DOHH2 (cell line): Measurements from ENCODE around the gene TSNAXIP1.

ENCODE experiments used
- H3F3A ChIP-seq: fragments of 200-600 bp; sonication (generic), shearing (Covaris generic); 2 replicates; pipeline ENCODE4 v1.6.0; 2016; ENCODE audit warnings: antibody characterized with exemption, mild to moderate bottlenecking; ENCODE audit not compliant: control insufficient read depth, insufficient read depth
- H3K27ac ChIP-seq: fragments of 200-600 bp; sonication (generic); 2 replicates; pipeline ENCODE4 v1.5.1; 2014; ENCODE audit warnings: low read depth, mild to moderate bottlenecking, low read length, moderate library complexity
- H3K27me3 ChIP-seq: fragments of 200-600 bp; sonication (generic); 2 replicates; pipeline ENCODE4 v1.6.1; 2014; ENCODE audit warnings: mild to moderate bottlenecking, low read length, mixed read lengths; ENCODE audit not compliant: control insufficient read depth
- H3K36me3 ChIP-seq: fragments of 200-600 bp; sonication (generic); 2 replicates; pipeline ENCODE4 v1.6.1; 2014; ENCODE audit warnings: mild to moderate bottlenecking, low read length, moderate library complexity, mixed read lengths; ENCODE audit not compliant: control insufficient read depth
- H3K4me1 ChIP-seq: fragments of 200-600 bp; sonication (generic); 2 replicates; pipeline ENCODE4 v1.6.1; 2014; ENCODE audit warnings: mild to moderate bottlenecking, low read length, mixed read lengths; ENCODE audit not compliant: control insufficient read depth
- H3K4me2 ChIP-seq: fragments of 200-600 bp; sonication (generic); 2 replicates; pipeline ENCODE4 v1.6.0; 2014; ENCODE audit warnings: mild to moderate bottlenecking, low read length, moderate library complexity
- H3K4me3 ChIP-seq: fragments of 200-600 bp; sonication (generic); 2 replicates; pipeline ENCODE4 v1.5.1; 2014; ENCODE audit warnings: mild to moderate bottlenecking, low read length, mixed read lengths
- H3K79me2 ChIP-seq: fragments of 200-600 bp; sonication (generic); 2 replicates; pipeline ENCODE4 v1.6.1; 2014; ENCODE audit warnings: mild to moderate bottlenecking, low read length, mixed read lengths; ENCODE audit not compliant: control insufficient read depth
- H3K9me2 ChIP-seq: fragments of 200-600 bp; sonication (generic); replicated peaks from 2 replicates; pipeline ENCODE4 v1.6.1; 2014; ENCODE audit warnings: mild to moderate bottlenecking, low read length, mixed read lengths; ENCODE audit not compliant: control insufficient read depth
- H3K9me3 ChIP-seq: fragments of 200-600 bp; sonication (generic); 2 replicates; pipeline ENCODE4 v1.6.1; 2014; ENCODE audit warnings: antibody characterized with exemption, low read length, mixed read lengths; ENCODE audit not compliant: control insufficient read depth, insufficient read depth
- H4K20me1 ChIP-seq: fragments of 200-600 bp; sonication (generic); 2 replicates; pipeline ENCODE4 v1.6.0; 2014; ENCODE audit warnings: low read depth, mild to moderate bottlenecking, antibody characterized with exemption, low read length, moderate library complexity; ENCODE audit not compliant: control insufficient read depth, insufficient read depth
- EZH2phosphoT487 ChIP-seq: fragments of 200-600 bp; sonication (generic); IDR thresholded peaks from 2 replicates; pipeline ENCODE4 v1.6.1; 2017; ENCODE audit warnings: borderline replicate concordance, mild to moderate bottlenecking, antibody characterized with exemption, low read length, moderate library complexity, mixed read lengths
- TF ChIP-seq, protein P1 (sequence below): fragments of 200-600 bp; sonication (generic); IDR thresholded peaks from one replicate; pipeline ENCODE4 v1.5.1; 2014; ENCODE audit warnings: antibody characterized with exemption, mild to moderate bottlenecking, low read depth, low read length; ENCODE audit not compliant: poor library complexity, severe bottlenecking

Gene TSNAXIP1

DNA sequence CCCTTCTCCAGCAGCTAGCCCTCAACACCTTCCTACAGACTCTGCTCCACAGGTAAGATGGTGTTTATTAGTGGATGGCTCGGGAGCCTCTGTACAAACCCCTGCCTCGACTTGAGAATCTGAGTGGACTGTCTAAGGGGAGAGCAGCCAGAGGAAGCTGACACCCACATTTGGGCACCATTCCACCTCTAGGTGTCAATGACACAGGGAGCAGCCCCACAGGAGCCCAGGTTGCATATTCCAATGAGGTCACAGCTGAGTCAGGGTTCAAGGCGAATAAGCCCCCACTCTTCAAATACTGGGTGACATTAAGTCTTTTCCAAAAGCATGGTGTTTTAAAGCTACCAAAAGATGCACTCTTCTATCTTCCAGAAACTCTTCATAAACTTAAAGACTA is 32.2 kb upstream of the TSNAXIP1 start:
- Histone ChIP-seq H3K27ac (no peak overlapping the region), H3K9me3 (no peaks in the 10 kb centered on the region), H4K20me1 (no peaks in the 10 kb centered on the region), H3K27me3 (no peaks in the 10 kb centered on the region), H3K4me1 (no peaks in the 10 kb centered on the region), H3K4me3 (no peak overlapping the region), H3K79me2 (peaks cover 4% of the 10 kb centered on the region; the same call in 1 of the 2 replicates), H3F3A (0 out of 2 replicates have a peak, but pooled peaks cover 3% of the 10 kb centered on the region), H3K4me2 (no peak overlapping the region), H3K36me3 (peaks cover 5% of the 10 kb centered on the region; the same call in 1 of the 2 replicates), H3K9me2 (no peaks in the 10 kb centered on the region)
- no peak for TF ChIP-seq EZH2phosphoT487
- TF ChIP-seq, protein P1, sequence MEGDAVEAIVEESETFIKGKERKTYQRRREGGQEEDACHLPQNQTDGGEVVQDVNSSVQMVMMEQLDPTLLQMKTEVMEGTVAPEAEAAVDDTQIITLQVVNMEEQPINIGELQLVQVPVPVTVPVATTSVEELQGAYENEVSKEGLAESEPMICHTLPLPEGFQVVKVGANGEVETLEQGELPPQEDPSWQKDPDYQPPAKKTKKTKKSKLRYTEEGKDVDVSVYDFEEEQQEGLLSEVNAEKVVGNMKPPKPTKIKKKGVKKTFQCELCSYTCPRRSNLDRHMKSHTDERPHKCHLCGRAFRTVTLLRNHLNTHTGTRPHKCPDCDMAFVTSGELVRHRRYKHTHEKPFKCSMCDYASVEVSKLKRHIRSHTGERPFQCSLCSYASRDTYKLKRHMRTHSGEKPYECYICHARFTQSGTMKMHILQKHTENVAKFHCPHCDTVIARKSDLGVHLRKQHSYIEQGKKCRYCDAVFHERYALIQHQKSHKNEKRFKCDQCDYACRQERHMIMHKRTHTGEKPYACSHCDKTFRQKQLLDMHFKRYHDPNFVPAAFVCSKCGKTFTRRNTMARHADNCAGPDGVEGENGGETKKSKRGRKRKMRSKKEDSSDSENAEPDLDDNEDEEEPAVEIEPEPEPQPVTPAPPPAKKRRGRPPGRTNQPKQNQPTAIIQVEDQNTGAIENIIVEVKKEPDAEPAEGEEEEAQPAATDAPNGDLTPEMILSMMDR, result no peak

DNA sequence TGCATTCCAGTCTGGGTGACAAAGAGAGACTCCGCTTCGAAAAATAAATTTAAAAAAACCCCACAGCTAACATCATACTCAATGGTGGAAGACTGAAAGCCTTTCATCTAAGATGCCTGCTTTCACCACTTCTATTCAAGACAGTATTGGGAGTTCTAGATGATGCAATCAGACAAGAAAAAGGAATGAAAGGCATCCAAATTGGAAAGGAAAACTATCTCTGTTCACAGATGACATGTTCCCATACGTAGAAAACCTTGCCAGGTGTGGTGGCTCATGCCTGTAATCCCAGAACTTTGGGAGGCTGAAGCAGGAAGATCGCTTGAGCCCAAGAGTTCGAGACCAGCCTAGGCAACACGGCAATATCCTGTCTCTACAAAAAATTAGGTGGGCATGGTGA is 31.4 kb upstream of the TSNAXIP1 start:
- Histone ChIP-seq H4K20me1 (no peaks in the 10 kb centered on the region), H3K4me1 (no peaks in the 10 kb centered on the region), H3K4me2 (no peak overlapping the region), H3K4me3 (no peak overlapping the region), H3K27me3 (no peaks in the 10 kb centered on the region), H3K9me3 (no peaks in the 10 kb centered on the region), H3F3A (0 out of 2 replicates have a peak, but pooled peaks cover under 1% of the 10 kb centered on the region), H3K79me2 (peaks cover 4% of the 10 kb centered on the region; the same call in 1 of the 2 replicates), H3K36me3 (peaks cover 4% of the 10 kb centered on the region; the same call in 1 of the 2 replicates), H3K9me2 (no peaks in the 10 kb centered on the region), H3K27ac (no peak overlapping the region)
- TF ChIP-seq, protein P1, result no peak
- no peak for TF ChIP-seq EZH2phosphoT487

DNA sequence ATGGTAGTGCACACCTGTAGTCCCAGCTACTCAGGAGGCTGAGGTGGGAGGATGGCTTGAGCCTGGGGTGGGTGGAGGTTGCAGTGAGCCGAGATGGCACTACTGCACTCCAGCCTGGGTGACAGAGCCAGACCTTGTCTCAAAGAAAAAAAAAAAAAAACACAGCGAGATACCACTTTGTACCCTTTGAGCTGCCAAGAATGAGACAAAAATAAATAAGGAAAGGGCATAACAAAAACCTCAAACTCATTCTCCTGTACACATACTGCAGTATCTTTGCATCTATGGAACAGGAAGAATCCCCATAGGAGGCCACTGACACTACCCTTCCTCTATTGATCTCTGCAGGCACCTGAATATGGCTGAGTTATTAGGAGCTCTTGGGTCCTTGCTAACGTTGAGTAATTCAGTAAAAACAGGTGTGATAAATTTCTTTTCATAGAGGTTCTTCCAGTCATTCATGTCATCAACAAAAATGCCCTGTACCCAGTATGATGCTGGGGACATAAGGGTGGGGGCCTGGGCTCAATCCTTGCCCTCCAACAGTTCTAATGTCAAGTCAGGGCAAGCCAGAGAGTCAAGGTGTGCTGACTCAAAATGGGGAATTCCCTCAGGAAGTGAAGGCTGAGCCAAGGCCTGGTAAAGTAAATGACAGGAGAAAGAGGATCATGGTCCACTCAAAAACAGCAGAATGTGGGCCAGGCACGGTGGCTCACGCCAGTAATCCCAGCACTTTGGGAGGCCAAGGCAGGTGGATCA is 27.3 kb upstream of the TSNAXIP1 start:
- H3K27ac ChIP-seq, result no peak overlapping the region

More for the DNA sequence above, 27.3 kb upstream of the TSNAXIP1 start:
- TF ChIP-seq, protein P1, result no peak
- no peak for TF ChIP-seq EZH2phosphoT487
- no peak overlapping the region for H3K4me2 ChIP-seq
- no peaks in the 10 kb centered on the region for H3K36me3 ChIP-seq
- no peak overlapping the region for H3K4me3 ChIP-seq
- no peaks in the 10 kb centered on the region for H4K20me1 ChIP-seq
- no peaks in the 10 kb centered on the region for H3K4me1 ChIP-seq
- no peaks in the 10 kb centered on the region for H3K9me3 ChIP-seq
- no peaks in the 10 kb centered on the region for H3F3A ChIP-seq
- H3K9me2 ChIP-seq, result no peaks in the 10 kb centered on the region
- peaks cover 11% of the 10 kb centered on the region for H3K79me2 ChIP-seq
- no peaks in the 10 kb centered on the region for H3K27me3 ChIP-seq
